Measurements from ENCODE around the gene CTU1. TPM values are rescaled to one million over a fixed set of nuclear protein-coding genes. Genes with fewer than 3 reads are reported as not detected.
A peak's percentile ranks its signal among the peaks of the same experiment; 100 is the strongest.

The CTU1 gene
- total and polyA plus RNA-seq, 8 donors: 1.6 to 9.9 (median 2.6) TPM

DNA sequence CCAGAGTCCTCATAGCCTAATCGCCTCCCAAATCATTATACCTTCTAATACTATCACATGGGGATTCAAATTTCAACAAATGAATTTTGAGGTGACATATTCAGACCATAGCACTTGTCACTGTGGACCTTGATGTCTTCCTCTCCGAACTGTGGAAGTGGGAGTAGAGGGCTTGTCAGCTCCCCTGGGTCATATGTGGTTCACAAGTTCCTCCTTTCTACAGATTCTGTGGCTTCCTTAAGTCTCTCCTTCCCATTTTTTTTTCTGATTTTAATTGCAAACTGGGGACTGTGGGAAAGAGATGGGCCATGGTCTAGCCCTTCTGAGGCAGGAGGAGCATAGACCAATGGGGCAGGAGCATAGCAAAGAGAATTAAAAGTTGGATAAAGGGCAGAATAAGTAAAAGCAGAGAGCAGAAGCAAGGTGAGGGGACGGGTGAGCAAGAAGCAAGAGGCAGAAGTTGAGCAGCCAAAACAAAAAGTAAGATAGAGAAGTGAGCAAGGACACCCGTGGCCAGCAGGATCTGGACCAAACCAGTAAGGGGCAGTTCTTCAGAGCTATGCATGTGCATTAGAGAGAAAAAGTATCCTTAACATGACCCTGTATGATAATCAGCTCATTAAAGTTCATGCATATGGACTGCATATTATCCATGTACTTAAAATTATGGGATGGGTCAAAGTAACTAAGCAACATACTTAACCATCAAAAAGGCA lies 31.2 kb upstream of the CTU1 start:
- intact Hi-C loops (cut with DNase I): no loop called here
- H3K27me3 ChIP-seq: peaks cover 0 to 50% of the 10 kb centered on the region in 2 donors
- H3K9me3 ChIP-seq: peaks cover 0 to 2% of the 10 kb centered on the region in 2 donors
- peak overlapping the region; percentile 59 to 93 for H3K27ac ChIP-seq
- no peak overlapping the region for H3K4me3 ChIP-seq
- TF ChIP-seq, protein P1, sequence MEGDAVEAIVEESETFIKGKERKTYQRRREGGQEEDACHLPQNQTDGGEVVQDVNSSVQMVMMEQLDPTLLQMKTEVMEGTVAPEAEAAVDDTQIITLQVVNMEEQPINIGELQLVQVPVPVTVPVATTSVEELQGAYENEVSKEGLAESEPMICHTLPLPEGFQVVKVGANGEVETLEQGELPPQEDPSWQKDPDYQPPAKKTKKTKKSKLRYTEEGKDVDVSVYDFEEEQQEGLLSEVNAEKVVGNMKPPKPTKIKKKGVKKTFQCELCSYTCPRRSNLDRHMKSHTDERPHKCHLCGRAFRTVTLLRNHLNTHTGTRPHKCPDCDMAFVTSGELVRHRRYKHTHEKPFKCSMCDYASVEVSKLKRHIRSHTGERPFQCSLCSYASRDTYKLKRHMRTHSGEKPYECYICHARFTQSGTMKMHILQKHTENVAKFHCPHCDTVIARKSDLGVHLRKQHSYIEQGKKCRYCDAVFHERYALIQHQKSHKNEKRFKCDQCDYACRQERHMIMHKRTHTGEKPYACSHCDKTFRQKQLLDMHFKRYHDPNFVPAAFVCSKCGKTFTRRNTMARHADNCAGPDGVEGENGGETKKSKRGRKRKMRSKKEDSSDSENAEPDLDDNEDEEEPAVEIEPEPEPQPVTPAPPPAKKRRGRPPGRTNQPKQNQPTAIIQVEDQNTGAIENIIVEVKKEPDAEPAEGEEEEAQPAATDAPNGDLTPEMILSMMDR (IDR thresholded peaks at IDR 0.05): no peak
- DNase-seq (no peak), ATAC-seq (peak; percentile 46)
- H3K4me1 ChIP-seq: peaks cover 0 to 93% of the 10 kb centered on the region in 2 donors
- no peaks in the 10 kb centered on the region for H3K36me3 ChIP-seq

DNA sequence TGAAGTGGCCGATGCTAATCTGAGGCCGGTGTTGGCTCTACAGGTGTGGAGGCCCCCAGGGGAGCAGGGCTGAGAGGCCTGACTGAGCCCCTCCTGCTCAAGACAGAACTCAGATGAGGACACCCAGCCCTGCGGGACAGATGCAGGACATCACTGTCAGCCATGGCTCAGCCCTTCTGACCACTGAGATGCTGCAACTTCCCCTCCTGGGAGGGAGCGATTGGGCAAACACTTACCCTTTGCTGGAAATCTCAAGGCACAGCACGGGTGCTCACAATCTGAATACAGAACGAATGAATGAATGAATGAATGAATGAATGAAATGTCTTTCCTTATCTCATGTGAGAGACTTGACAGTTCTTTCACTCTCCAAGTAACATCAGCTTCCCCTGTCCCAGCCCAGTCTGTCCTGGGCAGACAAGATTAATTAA lies 30.4 kb upstream of the CTU1 start:
- Histone ChIP-seq H3K36me3 (no peaks in the 10 kb centered on the region), H3K4me3 (no peak overlapping the region), H3K4me1 (peaks cover 0 to 91% of the 10 kb centered on the region in 2 donors), H3K27me3 (peaks cover 0 to 41% of the 10 kb centered on the region in 2 donors), H3K27ac (peak overlapping the region; percentile 59 to 93), H3K9me3 (peaks cover 0 to 2% of the 10 kb centered on the region in 2 donors)
- intact Hi-C loops (cut with DNase I): no loop called here
- TF ChIP-seq, protein P1 (IDR thresholded peaks at IDR 0.05): no peak
- DNase-seq: peak in 3 of 4 donors; percentile 53 to 86 (median 76)
- ATAC-seq: peak; percentile 50

DNA sequence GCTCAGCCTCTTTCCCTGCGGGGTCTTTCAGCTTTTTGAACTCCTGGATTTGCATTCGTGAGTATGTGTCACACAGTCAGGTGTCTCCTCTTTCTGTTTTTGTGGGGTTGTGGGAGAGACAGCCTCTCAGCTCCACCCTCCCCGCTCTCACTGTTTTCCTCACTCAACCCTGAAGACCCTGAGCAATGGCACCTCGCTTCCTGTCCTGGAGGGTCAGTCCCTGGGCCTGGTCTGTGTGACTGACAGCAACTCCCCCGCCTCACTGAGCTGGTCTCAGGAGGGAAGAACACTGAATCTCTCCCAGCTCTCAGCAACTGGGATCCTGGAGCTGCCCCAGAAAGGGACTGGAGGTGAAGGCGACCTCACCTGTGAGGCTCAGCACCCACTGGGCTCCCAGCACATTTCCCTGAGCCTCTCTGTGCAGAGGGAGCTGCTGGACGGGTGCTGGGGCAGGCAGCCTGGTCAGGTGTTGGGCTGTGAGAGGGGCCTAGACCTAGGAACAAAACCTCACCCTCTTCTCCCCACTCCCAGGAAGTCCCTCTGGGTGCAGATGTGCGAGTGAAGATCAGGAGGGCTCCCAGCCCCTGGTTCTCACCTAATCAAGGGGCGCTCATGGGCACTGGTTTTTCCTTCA lies 29.7 kb upstream of the CTU1 start:
- ATAC-seq (no peak), DNase-seq (no peak)
- TF ChIP-seq, protein P1 (IDR thresholded peaks at IDR 0.05): no peak
- intact Hi-C loops (cut with DNase I): no loop called here
- H3K36me3 ChIP-seq: no peaks in the 10 kb centered on the region
- peak overlapping the region; percentile 39 to 93 for H3K27ac ChIP-seq
- peaks cover 0 to 2% of the 10 kb centered on the region in 2 donors for H3K9me3 ChIP-seq
- H3K27me3 ChIP-seq: peaks cover 0 to 37% of the 10 kb centered on the region in 2 donors
- peaks cover 0 to 93% of the 10 kb centered on the region in 2 donors for H3K4me1 ChIP-seq
- H3K4me3 ChIP-seq: no peak overlapping the region

DNA sequence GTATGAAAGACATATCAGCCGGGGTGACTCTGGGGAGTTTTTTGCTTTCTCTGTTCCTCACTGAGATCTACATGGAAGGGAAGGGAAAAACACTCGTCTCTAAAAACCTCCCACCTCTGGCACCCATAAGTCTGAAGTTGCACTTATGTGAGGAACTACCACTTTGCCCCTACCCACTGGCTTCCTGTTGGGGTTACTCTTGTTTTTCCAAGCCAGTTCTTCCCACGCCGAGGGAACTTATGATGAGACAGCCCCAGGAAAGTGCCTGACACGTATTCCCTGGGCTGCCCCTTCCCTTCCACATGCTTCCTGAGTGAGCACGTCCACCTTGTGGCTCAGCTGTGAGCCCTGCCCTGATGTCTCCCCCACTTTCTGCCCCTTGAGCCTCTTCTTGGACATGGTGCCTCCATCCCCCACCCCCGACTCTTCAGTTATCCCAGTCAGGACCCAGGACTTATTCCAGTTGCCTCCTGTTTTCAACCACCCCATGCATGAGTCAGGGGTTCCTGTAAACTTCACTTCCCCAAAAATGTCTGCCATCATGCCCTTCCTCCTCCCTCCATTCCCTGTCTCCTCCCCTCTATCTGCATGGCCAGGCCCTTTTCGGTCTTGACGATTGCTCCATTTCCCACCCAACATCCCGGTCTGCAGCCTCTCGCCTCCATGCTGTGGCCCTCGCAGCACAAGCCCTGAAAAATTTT lies 28.8 kb upstream of the CTU1 start:
- Histone ChIP-seq H3K36me3 (no peaks in the 10 kb centered on the region), H3K4me3 (no peak overlapping the region), H3K4me1 (peaks cover 0 to 93% of the 10 kb centered on the region in 2 donors), H3K9me3 (peaks cover 0 to 2% of the 10 kb centered on the region in 2 donors), H3K27ac (peak overlapping the region; percentile 73 to 93), H3K27me3 (peaks cover 0 to 31% of the 10 kb centered on the region in 2 donors)
- DNase-seq (peak in 1 of 4 donors; percentile 64), ATAC-seq (peak; percentile 48)
- intact Hi-C loops (cut with DNase I): no loop called here
- TF ChIP-seq, protein P1 (IDR thresholded peaks at IDR 0.05): no peak

Data from left lung (tissue), 10 donors.